Lower lobe of right lung (tissue), 2 donors: ENCODE data around the gene SORL1-AS1.
"Not testable (repeated sequence)": the region's sequence is repeated elsewhere in the genome, so short reads cannot be mapped to it uniquely, and the experiment has no call there.

Source experiments
- ATAC-seq, 2 donors: fragments of 200-7000 bp; cut with Tn5 transposase; one replicate each; pipeline ENCODE4 v1.9.1; 2020 to 2022; ENCODE audit warnings: mild to moderate bottlenecking in 2 of 2, moderate library complexity in 2 of 2
- DNase-seq: peaks from one replicate; pipeline ENCODE4 v3.0.0-alpha.2; 2020
- H3K27ac ChIP-seq: fragments of 200-600 bp; one replicate; pipeline ENCODE4 v1.8.0; 2022
- H3K27me3 ChIP-seq: fragments of 200-600 bp; one replicate; pipeline ENCODE4 v1.8.0; 2022; ENCODE audit warnings: low read depth
- H3K36me3 ChIP-seq: fragments of 200-600 bp; one replicate; pipeline ENCODE4 v1.8.0; 2022; ENCODE audit warnings: mild to moderate bottlenecking
- H3K4me1 ChIP-seq: fragments of 200-600 bp; one replicate; pipeline ENCODE4 v1.8.0; 2022
- H3K4me3 ChIP-seq: fragments of 200-600 bp; one replicate; pipeline ENCODE4 v1.8.0; 2022; ENCODE audit warnings: mild to moderate bottlenecking
- H3K9me3 ChIP-seq: fragments of 200-600 bp; one replicate; pipeline ENCODE4 v1.8.0; 2022
- CTCF ChIP-seq: fragments of 200-600 bp; IDR thresholded peaks from one replicate; pipeline ENCODE4 v1.8.0; 2022; ENCODE audit warnings: antibody characterized with exemption, mild to moderate bottlenecking
- intact Hi-C: fragments of 100-400 bp; cut with DNase I; formaldehyde crosslinking; loops from one replicate; pipeline ENCODE4 v1.11.0; 2022
- donor health status: DM: no; HTN: yes; CAD: no; lungs with severe emphysema.

Gene SORL1-AS1

GRCh38 chr11:121414141-121414913 lies 38.4 kb downstream of the SORL1-AS1 start:
- Histone ChIP-seq H3K36me3 (no peaks in the 10 kb centered on the region), H3K4me1 (peaks cover 41% of the 10 kb centered on the region), H3K27me3 (no peaks in the 10 kb centered on the region), H3K9me3 (no peaks in the 10 kb centered on the region), H3K27ac (no peak overlapping the region), H3K4me3 (no peak overlapping the region)
- ATAC-seq (no peak), DNase-seq (no peak)
- intact Hi-C loops = no loop called here
- no peak for TF ChIP-seq CTCF

- H3K36me3 ChIP-seq = no peaks in the 10 kb centered on the region
- no peaks in the 10 kb centered on the region for H3K9me3 ChIP-seq
- no peak overlapping the region for H3K27ac ChIP-seq
- H3K27me3 ChIP-seq = no peaks in the 10 kb centered on the region
- ATAC-seq (no peak), DNase-seq (no peak)
- H3K4me1 ChIP-seq = peaks cover 27% of the 10 kb centered on the region
- no peak for TF ChIP-seq CTCF
- intact Hi-C loops = no loop called here
- no peak overlapping the region for H3K4me3 ChIP-seq
These were observed 39.9 kb downstream of the SORL1-AS1 start for GRCh38 chr11:121412711-121413415.

GRCh38 chr11:121412000-121412587 lies 40.7 kb downstream of the SORL1-AS1 start:
- no peak overlapping the region for H3K4me3 ChIP-seq
- peaks cover 19% of the 10 kb centered on the region for H3K4me1 ChIP-seq
- intact Hi-C loops = no loop called here
- H3K27ac ChIP-seq = no peak overlapping the region
- H3K36me3 ChIP-seq = no peaks in the 10 kb centered on the region
- H3K27me3 ChIP-seq = no peaks in the 10 kb centered on the region
- DNase-seq (no peak), ATAC-seq (peak; percentile 29 to 48)
- TF ChIP-seq CTCF = no peak
- H3K9me3 ChIP-seq = no peaks in the 10 kb centered on the region

GRCh38 chr11:121411330-121411729 lies 41.4 kb downstream of the SORL1-AS1 start:
- H3K27me3 ChIP-seq, H3K4me3 ChIP-seq, intact Hi-C loops: not testable (repeated sequence)

GRCh38 chr11:121410041-121410440 lies 42.7 kb downstream of the SORL1-AS1 start:
- intact Hi-C loops, H3K4me1 ChIP-seq, ATAC-seq, H3K36me3 ChIP-seq, H3K27ac ChIP-seq, H3K4me3 ChIP-seq, H3K9me3 ChIP-seq, DNase-seq, H3K27me3 ChIP-seq: not testable (repeated sequence)

More at GRCh38 chr11:121411330-121411729, 41.4 kb downstream of the SORL1-AS1 start:
- H3K4me1 ChIP-seq = peaks cover 12% of the 10 kb centered on the region
- H3K36me3 ChIP-seq, H3K9me3 ChIP-seq, H3K27ac ChIP-seq, DNase-seq, ATAC-seq: not testable (repeated sequence)

GRCh38 chr11:121408830-121409229 lies 43.9 kb downstream of the SORL1-AS1 start:
- DNase-seq = no peak
- H3K4me3 ChIP-seq = no peak overlapping the region
- H3K36me3 ChIP-seq = no peaks in the 10 kb centered on the region
- H3K9me3 ChIP-seq = no peaks in the 10 kb centered on the region
- TF ChIP-seq CTCF = no peak
- no peaks in the 10 kb centered on the region for H3K4me1 ChIP-seq
- no peak for ATAC-seq
- H3K27me3 ChIP-seq = no peaks in the 10 kb centered on the region
- intact Hi-C loops = no loop called here
- no peak overlapping the region for H3K27ac ChIP-seq
